CD4-positive, alpha-beta T cell treated with Interleukin-15 for 4 hours (primary cell): ENCODE results near the gene LILRB1.
A peak's percentile ranks its signal among the peaks of the same experiment; 100 is the strongest.
"Not testable (repeated sequence)": the region's sequence is repeated elsewhere in the genome, so short reads cannot be mapped to it uniquely, and the experiment has no call there.

Experiments used
- DNase-seq: peaks from one replicate; pipeline ENCODE4 v3.0.0-alpha.2; 2020; ENCODE audit warnings: low spot score

LILRB1 gene

DNA sequence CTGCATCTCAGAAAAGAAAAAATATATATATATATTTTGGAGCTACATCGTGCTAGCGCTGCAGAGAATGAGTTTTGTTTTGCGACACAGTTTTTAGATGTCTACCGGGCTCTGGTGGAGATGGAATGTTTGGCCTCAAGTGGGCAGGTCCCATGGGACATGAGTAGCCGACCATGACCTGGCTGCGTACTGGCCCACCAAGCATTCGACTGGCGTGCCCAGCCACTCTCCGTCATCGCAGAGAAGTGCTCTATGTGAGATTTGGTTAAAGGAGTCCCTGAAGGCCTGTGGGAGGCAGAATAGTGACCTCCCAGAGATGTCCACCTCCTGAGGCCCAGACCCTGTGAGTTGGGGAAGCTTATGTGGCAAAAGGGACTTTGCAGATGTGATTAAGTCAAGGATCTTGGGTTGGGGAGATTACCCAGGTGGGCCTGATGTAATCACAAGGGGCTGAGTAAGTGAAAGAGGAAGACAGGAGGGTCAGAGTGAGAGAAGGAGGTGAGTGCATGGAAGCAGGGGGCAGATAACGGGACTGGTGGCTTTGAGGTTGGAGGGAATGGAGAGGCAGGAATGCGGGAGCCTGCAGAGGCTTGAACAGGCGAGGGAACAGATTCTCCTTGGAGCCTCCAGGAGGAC lies 31.7 kb downstream of the LILRB1 start:
- DNase-seq, result no peak

DNA sequence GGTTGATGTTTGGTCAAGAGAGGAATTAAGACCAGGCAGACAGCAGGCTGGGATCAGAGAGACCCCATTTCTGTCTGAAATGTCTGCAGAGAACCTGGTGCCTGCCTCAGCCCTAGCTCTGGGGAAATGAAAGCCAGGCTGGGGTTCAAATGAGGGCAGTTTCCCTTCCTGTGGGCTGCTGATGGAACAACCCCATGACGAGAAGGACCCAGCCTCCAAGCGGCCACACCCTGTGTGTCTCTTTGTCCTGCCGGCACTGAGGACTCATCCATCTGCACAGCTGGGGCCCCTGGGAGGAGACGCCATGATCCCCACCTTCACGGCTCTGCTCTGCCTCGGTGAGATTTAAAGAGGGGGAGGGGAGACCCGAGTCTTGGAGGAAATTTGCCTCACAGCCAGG lies 32.4 kb downstream of the LILRB1 start, which contains the start of gene LILRB4:
TSS of gene LILRB4 (plus strand) at position 256 of the 400 bp plus-strand sequence. CDS start at position 305, 49 bp downstream.
- DNase-seq, result peak; percentile 11

DNA sequence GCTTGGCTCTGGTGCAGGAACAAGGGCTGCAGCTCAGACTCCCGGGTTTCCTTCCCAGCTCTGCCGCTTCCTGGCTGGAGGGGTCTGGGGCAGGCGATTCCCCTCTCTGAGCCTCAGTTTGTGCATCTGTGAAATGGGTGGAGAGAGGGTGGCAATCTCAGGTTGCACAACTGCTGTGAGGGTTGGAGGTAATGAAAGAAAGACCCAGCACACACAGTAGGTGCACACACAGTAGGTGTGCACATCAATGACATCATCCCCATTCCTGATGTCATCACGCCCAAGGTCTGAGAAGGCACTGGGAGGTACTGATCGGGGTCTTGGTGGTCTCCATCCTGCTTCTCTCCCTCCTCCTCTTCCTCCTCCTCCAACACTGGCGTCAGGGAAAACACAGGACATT lies 35.2 kb downstream of the LILRB1 start:
- DNase-seq, result no peak

- no peak for DNase-seq
Measured at GRCh38 chr19:54667217-54667616, 36.9 kb downstream of the LILRB1 start.

DNA sequence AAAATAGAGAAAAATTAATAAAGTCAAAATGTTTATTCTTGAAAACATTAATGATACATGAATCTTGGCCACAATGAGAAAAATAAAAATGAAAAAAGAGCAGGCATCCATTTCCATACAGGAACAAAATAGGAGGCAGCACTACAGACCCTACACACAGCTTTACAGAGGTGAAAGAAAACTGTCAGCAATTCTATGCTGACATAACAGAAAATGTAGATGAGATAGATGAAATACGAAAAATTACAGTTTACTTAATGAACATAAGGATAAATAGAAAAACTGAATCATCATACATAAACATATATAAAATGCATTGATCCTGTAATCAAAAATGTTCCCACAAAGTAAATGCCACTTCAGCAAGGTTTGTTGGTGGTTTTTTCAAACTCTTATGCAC lies 38.1 kb downstream of the LILRB1 start:
- no peak for DNase-seq

GRCh38 chr19:54670576-54671357 lies 40.5 kb downstream of the LILRB1 start:
- DNase-seq, result no peak

- DNase-seq, result no peak
Measured at GRCh38 chr19:54673222-54673621, 42.9 kb downstream of the LILRB1 start.

DNA sequence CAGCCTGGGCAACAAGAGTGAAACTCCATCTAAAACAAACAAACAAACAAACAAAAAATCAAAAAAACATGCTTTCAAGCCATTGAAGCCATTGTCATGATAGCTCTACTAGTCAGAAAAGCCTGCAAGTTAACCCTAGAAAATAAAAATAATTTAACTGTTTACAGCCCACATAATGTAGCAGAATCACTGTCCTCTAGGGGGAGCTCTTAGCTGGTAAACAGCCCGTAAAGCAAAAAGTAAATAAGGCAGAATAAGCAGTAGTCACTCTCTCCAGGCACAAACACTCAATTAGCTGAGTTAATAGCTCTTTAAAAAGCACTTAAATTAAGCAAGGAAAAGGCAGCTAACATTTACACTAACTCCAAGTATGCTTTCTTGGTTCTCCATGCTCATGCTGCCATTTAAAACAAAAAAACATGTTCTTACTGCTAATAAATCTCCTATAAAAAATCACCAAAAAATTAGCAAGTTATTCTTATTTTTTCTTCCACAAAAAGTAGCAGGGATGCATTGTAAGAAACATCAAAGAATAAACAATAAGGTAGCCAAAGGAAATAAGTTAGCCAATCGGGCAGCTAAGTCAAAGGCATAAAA lies 43.8 kb downstream of the LILRB1 start:
- peak; percentile 10 for DNase-seq

DNA sequence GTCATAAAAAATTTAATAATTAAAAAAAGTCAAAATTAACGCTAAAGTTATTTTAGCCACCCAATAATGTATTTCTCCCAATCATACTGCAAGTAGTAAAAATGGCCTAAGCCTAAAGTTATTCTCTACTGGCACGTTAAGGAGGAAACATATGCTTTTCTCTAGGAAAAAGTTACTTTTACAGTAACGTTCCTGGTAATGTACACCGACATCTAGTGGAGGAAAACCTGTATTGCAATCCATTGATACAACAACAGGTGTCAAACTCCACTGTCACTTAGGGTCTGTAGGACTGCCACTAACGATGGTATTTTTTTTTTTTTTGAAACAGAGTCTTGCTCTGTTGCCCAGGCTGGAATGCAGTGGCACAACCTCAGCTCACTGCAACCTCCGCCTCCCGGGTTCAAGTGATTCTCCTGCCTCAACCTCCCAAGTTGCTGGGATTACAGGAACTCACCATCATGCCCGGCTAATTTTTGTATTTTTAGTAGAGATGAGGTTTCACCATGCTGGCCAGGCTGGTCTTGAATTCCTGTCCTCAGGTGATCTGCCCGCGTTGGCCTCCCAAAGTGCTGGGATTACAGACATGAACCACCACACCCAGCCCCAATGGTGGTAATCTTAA lies 46.0 kb downstream of the LILRB1 start:
- DNase-seq, result peak; percentile 50

GRCh38 chr19:54677217-54677616 lies 46.9 kb downstream of the LILRB1 start:
- no peak for DNase-seq

DNA sequence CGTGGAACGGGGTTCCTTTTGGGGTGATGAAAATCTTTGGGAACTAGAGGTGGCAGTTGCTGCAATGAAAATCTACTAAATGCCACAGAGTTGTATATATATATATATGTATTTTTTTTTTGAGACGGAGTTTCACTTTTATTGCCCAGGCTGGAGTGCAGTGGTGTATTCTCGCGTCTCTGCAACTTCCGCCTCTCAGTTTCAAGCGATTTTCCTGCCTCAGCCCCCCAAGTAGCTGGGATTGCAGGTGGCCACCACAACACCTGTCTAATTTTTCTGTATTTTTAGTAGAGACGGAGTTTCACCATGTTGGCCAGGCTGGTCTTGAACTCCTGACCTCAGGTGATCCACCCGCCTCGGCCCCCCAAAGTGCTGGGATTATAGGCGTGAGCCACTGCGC lies 51.3 kb downstream of the LILRB1 start:
- DNase-seq, result not testable (repeated sequence)

- DNase-seq, result no peak
Measured at GRCh38 chr19:54682306-54682856, 52.1 kb downstream of the LILRB1 start.

DNA sequence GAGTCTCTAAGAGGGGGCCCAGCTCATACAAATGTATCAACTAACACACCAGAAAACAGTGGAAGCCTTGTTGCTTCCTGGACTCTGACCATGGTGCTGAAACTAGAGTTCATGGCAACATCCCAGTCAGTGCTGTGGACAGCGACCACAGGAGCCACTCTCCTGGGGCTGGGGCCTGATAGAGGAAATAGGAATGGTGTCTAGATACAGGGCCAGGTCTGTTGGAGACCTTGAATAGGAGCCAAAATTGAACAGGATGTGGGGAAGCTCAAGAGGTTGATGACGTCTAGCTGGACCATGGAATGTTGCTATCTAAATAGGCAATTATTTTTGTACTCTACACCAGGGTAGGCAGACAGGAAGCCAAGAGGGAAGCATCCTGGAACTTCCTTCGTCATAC lies 54.2 kb downstream of the LILRB1 start:
- no peak for DNase-seq
